ENCODE measurements around the gene LRRC75A.
"Not testable (repeated sequence)": the region's sequence is repeated elsewhere in the genome, so short reads cannot be mapped to it uniquely, and the experiment has no call there.

LRRC75A gene

GRCh38 chr17:16398270-16399267 is 93.4 kb downstream of the LRRC75A start:
- Mint-ChIP-seq H3K9me3 (no peaks in the 10 kb centered on the region), H3K36me3 (no peaks in the 10 kb centered on the region), H3K27ac (peak overlapping the region; percentile 50), H3K4me3 (no peak overlapping the region), H3K4me1 (peaks cover 7% of the 10 kb centered on the region)
- ATAC-seq (peak; percentile 71), DNase-seq (ENCODE audit: low spot score in 2 of 2) (no peak)

GRCh38 chr17:16396693-16397092 is 95.3 kb downstream of the LRRC75A start:
- not testable (repeated sequence) for H3K4me3 Mint-ChIP-seq; DNase-seq (ENCODE audit: low spot score in 2 of 2); ATAC-seq; H3K36me3 Mint-ChIP-seq; H3K9me3 Mint-ChIP-seq; H3K4me1 Mint-ChIP-seq; H3K27ac Mint-ChIP-seq

- not testable (repeated sequence) for H3K36me3 Mint-ChIP-seq; H3K27ac Mint-ChIP-seq; H3K4me3 Mint-ChIP-seq; H3K4me1 Mint-ChIP-seq; DNase-seq (ENCODE audit: low spot score in 2 of 2); H3K9me3 Mint-ChIP-seq; ATAC-seq
Observed at GRCh38 chr17:16395887-16396286, 96.1 kb downstream of the LRRC75A start.

- not testable (repeated sequence) for DNase-seq (ENCODE audit: low spot score in 2 of 2); ATAC-seq; H3K9me3 Mint-ChIP-seq; H3K4me1 Mint-ChIP-seq; H3K36me3 Mint-ChIP-seq; H3K4me3 Mint-ChIP-seq; H3K27ac Mint-ChIP-seq
Observed at GRCh38 chr17:16392491-16392890, 99.5 kb downstream of the LRRC75A start.
